ENCODE measurements around the gene SP6. TPM values are rescaled to one million over a fixed set of nuclear protein-coding genes. Genes with fewer than 3 reads are reported as not detected.

The SP6 gene
- total RNA-seq, 4 donors from 2014 or later = 0.12 to 0.31 (median 0.14) TPM

DNA sequence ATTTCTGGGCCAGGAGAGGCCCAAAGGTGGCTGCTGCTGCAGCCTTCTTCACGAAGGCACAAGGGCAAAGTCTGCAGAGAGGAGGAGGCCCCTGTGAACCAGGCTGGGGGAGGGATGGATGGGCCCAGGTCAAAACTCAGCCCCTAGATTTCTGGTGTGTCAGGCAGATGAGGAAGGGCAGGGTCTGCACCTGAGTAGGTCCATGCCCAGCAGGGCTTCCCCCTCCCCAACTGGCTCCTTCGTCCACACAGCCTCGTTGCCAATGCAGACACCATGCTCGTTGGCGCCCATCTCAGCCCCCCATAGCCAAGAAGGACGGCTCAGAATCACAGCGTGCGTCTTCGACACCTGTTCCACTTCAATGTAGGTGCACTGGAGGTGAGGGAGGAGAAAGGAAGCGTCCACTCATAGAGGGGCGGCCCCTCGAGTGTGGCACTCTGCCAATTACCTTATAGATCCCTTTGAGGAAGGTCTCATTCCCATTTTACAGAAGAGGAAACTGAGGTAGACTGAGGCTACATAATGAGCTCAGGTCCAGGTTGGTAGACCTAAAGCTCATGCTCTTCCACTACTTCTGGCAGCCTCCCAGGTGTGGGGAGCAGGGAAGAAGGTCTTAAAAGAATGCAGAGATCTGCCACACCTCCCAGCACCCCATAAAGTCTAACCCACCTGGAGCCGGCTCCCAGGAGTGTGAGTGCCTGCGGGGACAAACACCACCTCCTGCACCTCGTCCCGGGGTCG is 10.8 kb downstream of the SP6 start:
- Histone ChIP-seq H3K27ac (peak overlapping the region in 3 of 4 donors; percentile 71 to 79 (median 77)), H3K4me1 (peaks cover 0 to 53% (median 14%) of the 10 kb centered on the region in 3 donors), H3K4me3 (peak overlapping the region; percentile 57 to 87), H3K27me3 (peaks cover 7% of the 10 kb centered on the region), H3K9me3 (no peaks in the 10 kb centered on the region), H3K36me3 (peaks cover 0 to 39% of the 10 kb centered on the region in 2 donors)
- WGBS, 2 donors (ENCODE audit: low coverage in 1 of 2) = 51% methylated on average over 7 of the region's 17 CpGs; no CpG with 5 or more reads in 1 of the 2 donors
- no peak for ATAC-seq
- TF ChIP-seq POLR2A (IDR thresholded peaks at IDR 0.05) = no peak
- no peak for TF ChIP-seq EP300 (IDR thresholded peaks at IDR 0.05)
- no peak for TF ChIP-seq CTCF (IDR thresholded peaks at IDR 0.05)
- TF ChIP-seq POLR2AphosphoS5 (IDR thresholded peaks at IDR 0.05) = no peak

- 92 to 100% methylated on average over 2 to 3 of the region's 5 CpGs for WGBS, 2 donors (ENCODE audit: low coverage in 1 of 2)
- H3K9me3 ChIP-seq = no peaks in the 10 kb centered on the region
- TF ChIP-seq CTCF (IDR thresholded peaks at IDR 0.05) (no peak), POLR2A (IDR thresholded peaks at IDR 0.05) (no peak), EP300 (IDR thresholded peaks at IDR 0.05) (no peak), POLR2AphosphoS5 (IDR thresholded peaks at IDR 0.05) (no peak)
- H3K4me1 ChIP-seq = peaks cover 0 to 53% (median 14%) of the 10 kb centered on the region in 3 donors
- ATAC-seq = no peak
- H3K27ac ChIP-seq = no peak overlapping the region
- H3K36me3 ChIP-seq = peaks cover 0 to 39% of the 10 kb centered on the region in 2 donors
- H3K27me3 ChIP-seq = no peaks in the 10 kb centered on the region
- H3K4me3 ChIP-seq = no peak overlapping the region
These were observed 11.9 kb downstream of the SP6 start for GRCh38 chr17:47839071-47839470.

GRCh38 chr17:47838636-47839035 is 12.3 kb downstream of the SP6 start:
- peaks cover 0 to 39% of the 10 kb centered on the region in 2 donors for H3K36me3 ChIP-seq
- no peak overlapping the region for H3K27ac ChIP-seq
- WGBS, 2 donors (ENCODE audit: low coverage in 1 of 2) = no CpG with 5 or more reads among the region's 13 CpGs
- no peak overlapping the region for H3K4me3 ChIP-seq
- no peaks in the 10 kb centered on the region for H3K9me3 ChIP-seq
- TF ChIP-seq POLR2A (IDR thresholded peaks at IDR 0.05) = no peak
- TF ChIP-seq CTCF (IDR thresholded peaks at IDR 0.05) = no peak
- ATAC-seq = no peak
- H3K4me1 ChIP-seq = peaks cover 0 to 53% (median 14%) of the 10 kb centered on the region in 3 donors
- H3K27me3 ChIP-seq = no peaks in the 10 kb centered on the region

GRCh38 chr17:47837401-47838039 is 13.4 kb downstream of the SP6 start:
- WGBS, 2 donors (ENCODE audit: low coverage in 1 of 2) = 47 to 87% methylated on average over 3 of the region's 13 CpGs
- ATAC-seq = no peak

More at GRCh38 chr17:47837401-47838039, 13.4 kb downstream of the SP6 start:
- Histone ChIP-seq H3K9me3 (no peaks in the 10 kb centered on the region), H3K4me1 (peaks cover 0 to 46% (median 14%) of the 10 kb centered on the region in 3 donors), H3K27me3 (no peaks in the 10 kb centered on the region), H3K36me3 (peaks cover 0 to 39% of the 10 kb centered on the region in 2 donors), H3K4me3 (no peak overlapping the region), H3K27ac (no peak overlapping the region)
- no peak for TF ChIP-seq EP300 (IDR thresholded peaks at IDR 0.05)
- TF ChIP-seq POLR2AphosphoS5 (IDR thresholded peaks at IDR 0.05) = no peak
- TF ChIP-seq POLR2A (IDR thresholded peaks at IDR 0.05) = no peak
- no peak for TF ChIP-seq CTCF (IDR thresholded peaks at IDR 0.05)

Data from gastroesophageal sphincter (tissue), 4 donors.